Lung microvascular endothelial cell (primary cell): ENCODE data around the gene TMPRSS11A. TPM values are rescaled to one million over a fixed set of nuclear protein-coding genes. Genes with fewer than 3 reads are reported as not detected.

Source experiments
- DNase-seq, 2 donors: peaks; one replicate each; pipeline versions ENCODE4 v3.0.0 to v3.0.0-alpha.2; 2010; ENCODE audit warnings: low read depth in 2 of 2
- total RNA-seq: library from RNA; depleted of rRNA; stranded (reverse); fragments of >200 nt; gene quantifications from 2 replicates; pipeline ENCODE4 v1.2.1, GENCODE V29; 2014

TMPRSS11A gene
- total RNA-seq, 1 donor from 2014 or later, result not detected

DNA sequence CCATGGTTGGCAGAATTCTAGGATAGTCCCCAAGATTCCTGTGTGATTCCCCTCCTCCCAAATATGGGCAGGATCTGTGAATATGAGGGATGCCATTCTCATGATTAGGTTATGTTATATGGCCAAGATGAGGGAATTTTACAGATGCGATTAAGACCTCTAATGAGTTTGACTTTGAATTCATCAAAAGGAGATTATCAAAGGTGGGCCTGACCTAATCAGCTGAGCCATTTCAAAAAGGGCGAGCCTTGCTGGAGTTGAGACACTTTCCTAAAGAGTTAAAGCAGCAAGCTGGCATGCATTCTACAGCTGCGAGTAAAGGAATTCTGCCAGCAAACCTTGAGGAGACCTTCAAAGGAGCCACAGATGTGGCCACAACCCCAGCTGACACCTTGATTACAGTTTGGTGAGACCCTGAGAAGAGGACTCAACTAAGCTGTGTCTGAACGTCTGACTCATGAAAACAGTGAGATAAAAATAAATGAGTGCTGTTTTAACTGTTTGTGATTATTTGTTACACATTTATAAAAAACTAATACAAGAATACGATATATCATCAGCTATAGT is 47.8 kb downstream of the TMPRSS11A start:
- DNase-seq, result no peak

DNA sequence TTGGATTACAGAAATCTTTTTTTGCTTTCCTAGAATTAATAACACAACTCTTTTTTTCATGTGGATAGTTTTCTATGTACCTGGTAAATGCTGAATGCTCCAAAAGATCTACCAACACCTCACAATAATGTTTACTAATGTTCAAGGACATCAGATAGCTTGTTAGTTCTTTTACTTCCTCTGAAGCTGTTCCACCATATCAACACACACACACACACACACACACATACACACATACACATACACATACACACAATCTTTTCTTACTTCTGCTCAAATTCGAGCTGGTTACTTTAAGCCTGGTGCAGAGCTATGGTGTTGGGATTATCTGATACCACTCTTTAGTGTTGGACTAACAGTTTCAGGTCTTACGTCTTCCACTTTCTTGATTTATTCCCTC is 51.2 kb downstream of the TMPRSS11A start:
- DNase-seq, result no peak

DNA sequence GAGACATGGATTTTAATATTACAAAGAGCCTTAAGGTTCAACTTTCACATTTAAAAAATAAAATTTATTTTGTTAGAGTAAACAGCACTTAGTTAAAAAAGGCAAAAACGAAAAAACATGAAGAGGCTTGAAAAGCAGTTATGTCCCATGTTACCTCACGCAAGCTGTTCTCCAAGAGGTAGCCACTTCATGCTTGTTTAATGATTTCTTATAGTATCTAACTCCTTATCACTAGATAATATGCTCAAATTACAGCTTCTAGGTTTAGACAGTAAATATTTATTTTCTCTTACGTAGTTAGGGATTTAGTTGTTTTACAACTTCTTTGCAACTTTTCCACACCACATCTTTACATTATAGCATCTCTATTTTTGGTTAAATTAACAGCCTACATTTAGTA is 51.7 kb downstream of the TMPRSS11A start:
- DNase-seq, result no peak

DNA sequence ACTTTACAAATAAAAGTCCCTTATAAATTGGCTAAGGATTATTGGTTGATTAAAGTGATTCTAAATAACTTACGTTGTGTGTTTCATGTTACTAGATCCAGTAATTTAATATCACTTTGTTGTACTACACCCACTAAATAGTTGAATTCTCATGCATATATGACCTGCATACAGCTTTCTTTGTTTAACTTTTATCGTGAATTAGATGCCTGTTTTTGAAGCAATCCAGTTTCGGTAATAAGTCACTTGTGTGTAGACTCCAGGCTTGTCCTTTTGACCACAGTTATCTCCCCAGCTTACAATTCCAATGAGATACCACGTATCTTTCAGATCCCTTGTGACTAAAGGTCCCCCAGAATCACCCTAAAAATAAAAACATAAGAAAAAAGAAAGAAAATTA is 52.2 kb downstream of the TMPRSS11A start:
- DNase-seq, result no peak

- no peak for DNase-seq
These were observed 52.7 kb downstream of the TMPRSS11A start for GRCh38 chr4:67910585-67910905.

- peak; percentile 32 to 45 for DNase-seq
These were observed 53.2 kb downstream of the TMPRSS11A start for GRCh38 chr4:67909905-67910584.

DNA sequence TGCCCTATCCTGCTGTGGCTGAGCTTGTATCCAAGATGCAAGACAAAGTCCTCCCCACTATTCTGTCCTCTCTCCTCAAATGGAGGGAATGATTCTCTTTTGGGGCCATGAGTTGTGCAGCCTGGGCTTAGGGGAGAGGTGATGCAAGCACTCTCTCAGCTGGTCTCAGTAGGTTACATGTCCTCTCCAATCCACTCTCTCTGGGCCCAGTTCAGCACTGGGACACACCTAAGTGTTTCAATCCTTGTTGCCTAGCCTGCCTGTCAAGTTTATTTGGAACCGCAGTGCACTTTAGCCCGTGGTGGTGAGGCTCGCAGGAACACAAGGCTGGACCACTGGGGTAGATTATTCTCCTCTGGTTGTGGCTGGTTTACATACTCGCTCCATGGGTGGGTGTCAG is 55.6 kb downstream of the TMPRSS11A start:
- no peak for DNase-seq

DNA sequence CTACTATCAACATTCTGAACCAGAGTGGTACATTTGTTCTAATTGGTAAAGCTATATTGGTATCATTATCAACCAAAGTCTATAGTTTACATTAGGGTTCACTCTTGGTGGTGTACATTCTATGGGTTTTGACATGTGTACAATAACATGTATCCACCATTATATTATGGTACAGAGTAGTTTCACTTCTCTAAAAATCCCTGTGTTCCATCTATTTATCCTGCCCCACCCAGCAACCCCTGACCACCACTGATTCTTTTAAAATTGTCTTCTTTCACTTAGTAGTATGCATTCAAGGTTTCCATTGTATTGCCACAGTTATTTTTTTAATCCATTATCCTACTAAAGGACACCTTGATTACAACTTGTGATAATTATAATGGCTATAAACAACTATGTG is 64.2 kb downstream of the TMPRSS11A start:
- no peak for DNase-seq

GRCh38 chr4:67897686-67898085 is 65.6 kb downstream of the TMPRSS11A start:
- no peak for DNase-seq

- no peak for DNase-seq
These were observed 66.8 kb downstream of the TMPRSS11A start for GRCh38 chr4:67896421-67897065.

DNA sequence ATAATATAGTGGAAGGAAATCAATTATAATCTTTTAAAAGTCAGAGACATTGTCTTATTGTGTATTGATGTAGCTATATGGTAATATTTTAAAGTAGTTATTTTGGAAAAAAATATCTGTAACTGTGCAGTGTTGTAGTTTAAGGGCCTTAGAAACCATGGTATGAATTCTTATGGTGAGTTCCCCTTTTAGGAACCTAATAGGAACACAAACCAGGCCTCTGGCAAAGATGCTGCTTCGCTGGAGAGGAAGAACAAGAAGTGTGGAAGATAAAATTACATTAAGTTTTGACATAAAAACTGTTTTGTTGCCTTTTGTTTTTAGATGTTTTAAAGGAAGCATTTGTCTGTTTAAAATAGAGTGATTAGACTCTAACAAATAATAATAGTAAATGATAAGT is 68.6 kb downstream of the TMPRSS11A start:
- no peak for DNase-seq

GRCh38 chr4:67892905-67893304 is 70.4 kb downstream of the TMPRSS11A start:
- DNase-seq, result no peak

DNA sequence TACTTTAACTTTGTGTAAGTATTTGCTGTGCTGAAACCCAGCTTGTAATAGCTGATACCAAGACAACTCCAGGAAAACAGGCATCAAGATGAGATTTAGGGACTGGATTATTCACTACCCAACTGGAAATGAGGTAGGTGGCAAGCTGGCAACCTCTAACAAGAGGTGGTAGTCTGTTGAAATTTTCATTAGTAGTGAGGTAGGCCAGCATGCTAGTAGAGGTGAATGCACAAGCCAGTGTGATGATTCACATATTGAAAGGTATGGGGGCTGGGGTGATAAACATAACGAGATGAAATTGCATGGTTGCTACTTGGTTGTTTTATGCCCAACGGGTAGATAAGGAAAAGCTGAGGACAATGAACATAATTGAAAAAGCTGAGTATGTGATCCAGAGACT is 71.0 kb downstream of the TMPRSS11A start:
- no peak for DNase-seq

DNA sequence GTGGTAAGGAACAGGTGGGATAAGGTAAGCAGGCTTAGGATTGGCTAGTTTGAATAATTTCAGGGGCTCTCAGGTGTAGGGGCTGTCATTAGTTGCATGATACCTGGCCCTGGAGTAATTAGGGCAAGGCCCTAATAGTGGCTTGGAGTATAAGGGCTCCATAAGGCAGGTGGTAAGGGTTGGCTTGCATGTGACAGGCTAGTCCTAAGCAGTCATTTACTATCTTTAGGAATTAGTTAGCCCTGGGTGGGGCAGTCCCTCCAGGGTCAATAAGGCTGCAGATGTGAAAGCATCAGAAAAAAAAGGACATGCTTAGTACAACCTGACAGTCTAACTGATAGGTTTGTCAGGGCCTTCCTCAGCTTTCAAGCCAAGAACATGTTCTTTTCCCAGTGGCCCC is 71.6 kb downstream of the TMPRSS11A start:
- DNase-seq, result no peak

DNA sequence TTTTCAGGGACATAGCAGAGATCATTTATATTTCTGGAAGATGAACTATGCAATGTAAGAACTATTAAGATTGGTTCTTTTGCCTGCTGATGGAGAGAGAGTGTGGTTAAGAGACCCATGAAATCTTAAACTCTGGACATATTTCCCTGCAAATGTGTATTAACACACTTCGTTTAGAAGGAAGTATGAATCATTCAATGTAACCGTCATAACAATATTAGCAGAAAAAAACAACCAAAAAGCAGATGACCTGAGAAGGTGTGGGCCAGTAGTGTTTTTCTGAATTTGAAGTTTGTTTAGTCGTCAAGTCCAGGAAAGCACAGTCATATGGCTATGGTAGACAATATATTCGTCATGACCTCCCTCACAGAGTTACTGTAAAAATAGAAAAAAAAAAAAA is 77.0 kb downstream of the TMPRSS11A start:
- DNase-seq, result peak; percentile 68 to 89

DNA sequence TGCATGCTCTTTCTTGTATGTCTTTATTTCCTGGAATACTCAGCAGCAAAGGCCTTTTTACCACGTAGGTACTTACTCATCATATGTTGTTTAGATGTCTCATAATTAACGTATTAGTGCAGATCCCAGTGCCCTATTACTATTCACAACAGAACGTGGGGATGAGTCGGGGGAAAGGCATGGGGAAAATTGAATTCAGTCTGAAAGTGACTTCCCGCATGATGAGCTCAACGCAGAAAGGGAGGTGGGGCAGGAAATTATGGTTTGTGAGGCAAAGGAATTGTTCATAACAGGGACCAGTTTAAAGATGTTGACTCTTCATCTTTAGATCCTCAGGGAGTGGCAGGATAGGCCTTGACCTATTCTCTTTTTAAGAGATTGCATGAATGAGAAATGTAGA is 77.5 kb downstream of the TMPRSS11A start:
- peak; percentile 57 to 94 for DNase-seq

DNA sequence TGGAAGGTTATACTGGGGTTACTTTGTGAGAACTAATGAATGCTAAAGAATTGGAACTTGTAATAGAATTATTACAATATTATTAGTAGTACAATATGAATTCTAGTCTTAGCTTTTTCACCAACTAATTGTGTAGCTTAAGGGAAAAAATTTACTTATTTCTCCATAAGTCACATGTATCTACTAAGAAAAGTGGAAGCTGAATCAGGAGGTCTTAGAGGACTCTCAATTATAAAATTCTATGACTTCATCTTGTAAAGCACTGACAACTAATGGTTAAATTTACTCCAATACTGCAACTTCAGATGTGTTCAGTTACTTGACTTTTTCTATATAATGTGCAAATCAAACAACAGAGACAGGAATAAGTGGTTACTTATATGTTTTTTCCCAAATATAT is 78.6 kb downstream of the TMPRSS11A start:
- DNase-seq, result no peak

DNA sequence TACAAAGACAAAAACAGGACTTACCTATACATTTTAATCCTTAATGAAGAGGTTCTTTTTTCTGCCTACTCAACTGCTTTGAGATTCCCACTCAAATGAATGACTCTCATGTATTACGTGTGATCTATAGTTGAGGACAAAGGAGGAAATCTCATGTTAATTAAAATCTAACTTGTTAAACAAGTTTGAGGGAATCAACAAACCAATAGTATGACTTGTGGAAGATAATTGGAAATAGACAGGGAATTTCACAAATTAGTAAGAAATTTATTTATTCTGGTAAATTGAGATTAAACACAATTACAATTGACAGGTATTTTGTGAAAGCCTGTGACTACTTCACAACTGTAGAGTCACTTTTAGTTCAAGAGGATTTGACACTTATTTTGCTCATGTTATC is 79.4 kb downstream of the TMPRSS11A start, which contains the start of gene TMPRSS11D:
TMPRSS11D (minus strand) TSS at position 101 of the 400 bp plus-strand sequence; CDS start at position 32, 69 bp downstream.
- no peak for DNase-seq

DNA sequence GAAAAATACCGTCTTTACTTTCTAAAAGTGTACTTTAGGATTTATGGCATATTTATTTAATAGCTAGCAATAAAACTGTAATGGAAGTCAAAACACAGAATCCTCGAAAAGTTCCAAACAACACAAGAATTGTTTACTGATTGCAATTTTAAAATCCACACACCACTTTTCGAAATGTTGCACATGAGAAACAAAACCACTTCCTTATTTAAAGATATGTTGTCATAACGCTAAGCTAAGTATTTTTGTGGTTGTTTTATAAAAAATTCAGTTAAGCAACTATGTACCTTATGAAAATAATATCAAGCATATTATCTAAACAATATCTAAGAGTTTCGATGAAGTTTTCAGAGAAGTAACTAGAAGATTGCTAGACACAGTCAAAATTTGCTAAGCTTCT is 79.8 kb downstream of the TMPRSS11A start:
- DNase-seq, result no peak

GRCh38 chr4:67880866-67881610 is 82.3 kb downstream of the TMPRSS11A start:
- no peak for DNase-seq

DNA sequence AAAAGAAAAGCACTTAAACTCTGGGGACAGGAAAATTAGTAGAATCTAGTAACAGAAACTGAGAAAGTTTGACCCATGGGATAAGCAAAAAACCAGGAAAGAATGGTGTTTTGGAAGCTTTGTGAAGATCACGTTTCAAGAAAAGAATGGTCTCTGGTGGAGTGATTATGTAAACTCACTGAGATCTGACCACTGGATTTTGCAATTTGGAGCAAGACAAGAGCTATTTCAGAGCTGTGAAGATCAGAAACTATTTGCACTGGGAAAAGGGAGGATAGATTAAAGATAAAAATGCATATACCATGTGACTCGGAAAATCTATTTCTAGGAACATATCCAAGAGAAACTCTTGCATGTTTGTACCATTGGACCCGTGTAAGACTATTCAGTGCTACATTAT is 83.8 kb downstream of the TMPRSS11A start:
- DNase-seq, result no peak

DNA sequence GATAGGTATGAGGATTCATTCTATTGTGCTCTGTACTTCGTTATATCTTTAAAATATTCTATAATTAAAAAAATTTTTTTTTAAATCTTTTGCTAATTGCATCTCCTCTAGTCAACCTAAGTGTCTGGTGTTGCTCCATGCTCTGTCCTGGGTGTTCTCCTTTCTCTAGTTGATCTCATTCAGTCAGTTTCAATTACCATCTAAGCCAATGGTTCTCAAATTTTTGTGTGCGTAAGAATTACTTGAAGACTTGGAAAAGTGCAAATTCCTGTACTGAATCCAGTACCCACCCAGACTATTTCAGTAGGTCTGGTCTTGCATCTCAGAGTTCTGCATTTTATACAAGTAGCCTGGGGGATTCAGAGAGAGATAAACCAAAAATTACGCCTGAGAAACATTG is 86.2 kb downstream of the TMPRSS11A start:
- DNase-seq, result no peak
